ENCODE results near the gene MMD2. TPM values are rescaled to one million over a fixed set of nuclear protein-coding genes. Genes with fewer than 3 reads are reported as not detected.

Gene MMD2
- total and polyA plus RNA-seq, 2 donors (not counting 3 experiments of a cell fraction or from before 2014, with no cell fraction given), result not detected

- H3K9ac ChIP-seq (replicated peaks; ENCODE audit: extremely low read depth, insufficient read depth, low read length), result no peak overlapping the region
- no peak overlapping the region for H3K27ac ChIP-seq (ENCODE audit: insufficient read depth, low read depth, low read length)
- no peak for FAIRE-seq
- no peak overlapping the region for H2AFZ ChIP-seq (ENCODE audit: low read depth, low read length)
- CTCF ChIA-PET, result no interaction called here
- no peaks in the 10 kb centered on the region for H3K9me1 ChIP-seq (replicated peaks; ENCODE audit: control insufficient read depth, extremely low read depth, insufficient read depth, low read length)
- no peaks in the 10 kb centered on the region for H4K20me1 ChIP-seq (replicated peaks; ENCODE audit: control insufficient read depth, extremely low read depth, insufficient read depth, low read length)
- no peak overlapping the region for H3K4me3 ChIP-seq (replicated peaks in 1 of 3; ENCODE audit: insufficient read depth in 1 of 3, low read depth in 1 of 3, low read length in 3 of 3)
- no peak overlapping the region for H3K4me2 ChIP-seq (ENCODE audit: insufficient read depth, low read length)
- no peaks in the 10 kb centered on the region for H3K4me1 ChIP-seq (ENCODE audit: control insufficient read depth, extremely low read depth, insufficient read depth, low read length)
- no peaks in the 10 kb centered on the region for H3K27me3 ChIP-seq (ENCODE audit: control insufficient read depth in 2 of 2, insufficient read depth in 2 of 2, low read length in 2 of 2)
- TSS peak; percentile 7 for BruUV-seq (replicated peaks)
- TF ChIP-seq JUN (IDR thresholded peaks at IDR 0.05; ENCODE audit: borderline replicate concordance, insufficient read depth, insufficient read length, low read depth) (no peak), FOS (IDR thresholded peaks at IDR 0.05; ENCODE audit: borderline replicate concordance, insufficient read depth, low read length) (no peak), POLR2A (IDR thresholded peaks at IDR 0.05; ENCODE audit: low read depth, low read length) (no peak), POLR2AphosphoS5 (IDR thresholded peaks at IDR 0.05; ENCODE audit: insufficient read depth, low read depth, low read length) (no peak), MYC (IDR thresholded peaks at IDR 0.05; ENCODE audit: low read depth, low read length) (no peak), EZH2 (IDR thresholded peaks at IDR 0.05; ENCODE audit: borderline replicate concordance, low read depth, low read length, severe bottlenecking) (no peak), CTCF (IDR thresholded peaks at IDR 0.05; ENCODE audit: extremely low read depth in 1 of 2, insufficient read depth in 1 of 2, low read depth in 1 of 2, low read length in 2 of 2) (no peak), MAX (IDR thresholded peaks at IDR 0.05; ENCODE audit: insufficient read depth, insufficient read length) (no peak), GATA2 (IDR thresholded peaks at IDR 0.05; ENCODE audit: insufficient read depth, insufficient read length, low read depth, low read length) (no peak)
- intact Hi-C loops (cut with micrococcal nuclease) (no loop called here), dilution Hi-C loops (cut with MboI; ENCODE audit: extremely low pct_ligation_motif_present, low sequenced_read_pairs) (no loop called here)
- no peak for DNase-seq (ENCODE audit: low read depth, low spot score)
- H3K79me2 ChIP-seq (ENCODE audit: control insufficient read depth, insufficient read depth, low read length), result no peaks in the 10 kb centered on the region
- H3K36me3 ChIP-seq (ENCODE audit: control insufficient read depth in 2 of 2, extremely low read depth in 1 of 2, insufficient read depth in 2 of 2, low read length in 2 of 2), result peaks cover 2 to 3% of the 10 kb centered on the region in 2 experiments
- H3K9me3 ChIP-seq (replicated peaks; ENCODE audit: control insufficient read depth, insufficient read depth, low read length), result no peaks in the 10 kb centered on the region
- POLR2A ChIA-PET, result no interaction called here
Measured at GRCh38 chr7:5001911-5002310, 42.9 kb upstream of the MMD2 start.
